ENCODE data around the gene FARS2. TPM values are rescaled to one million over a fixed set of nuclear protein-coding genes. Genes with fewer than 3 reads are reported as not detected.

Gene FARS2
- total and polyA plus RNA-seq, 2 experiments from 2014 or later, result 9.9 to 15.4 TPM

GRCh38 chr6:5736016-5736738, 474.9 kb downstream of the FARS2 start:
- no peak for DNase-seq (ENCODE audit: low spot score)
- Histone ChIP-seq H3K4me1 (ENCODE audit: insufficient read depth) (no peaks in the 10 kb centered on the region), H3K36me3 (replicated peaks; ENCODE audit: insufficient read depth, low read depth) (no peaks in the 10 kb centered on the region), H3K9me3 (ENCODE audit: low read depth) (no peaks in the 10 kb centered on the region), H4K20me1 (ENCODE audit: insufficient read depth, poor library complexity, severe bottlenecking) (no peaks in the 10 kb centered on the region), H2AFZ (no peak overlapping the region), H3K27ac (no peak overlapping the region), H3K4me3 (no peak overlapping the region), H3K9me2 (replicated peaks; ENCODE audit: insufficient read depth) (no peaks in the 10 kb centered on the region), H3K4me2 (no peak overlapping the region), H3K79me2 (no peaks in the 10 kb centered on the region), H3K27me3 (no peaks in the 10 kb centered on the region)
- TF ChIP-seq EZH2 (IDR thresholded peaks at IDR 0.05; ENCODE audit: borderline replicate concordance) (no peak), EZH2phosphoT487 (IDR thresholded peaks at IDR 0.05; ENCODE audit: low read depth, severe bottlenecking, unreplicated experiment) (no peak), CTCF (IDR thresholded peaks at IDR 0.05; ENCODE audit: poor library complexity) (no peak)
- WGBS (ENCODE audit: low lambda C conversion rate, missing lambda C conversion rate), result 65% methylated on average over 5 of the region's 5 CpGs

GRCh38 chr6:5737460-5737859, 476.1 kb downstream of the FARS2 start:
- Histone ChIP-seq H3K4me1 (ENCODE audit: insufficient read depth) (no peaks in the 10 kb centered on the region), H3K36me3 (replicated peaks; ENCODE audit: insufficient read depth, low read depth) (no peaks in the 10 kb centered on the region), H3K79me2 (no peaks in the 10 kb centered on the region), H4K20me1 (ENCODE audit: insufficient read depth, poor library complexity, severe bottlenecking) (no peaks in the 10 kb centered on the region), H2AFZ (no peak overlapping the region), H3K27me3 (no peaks in the 10 kb centered on the region), H3K9me3 (ENCODE audit: low read depth) (no peaks in the 10 kb centered on the region), H3K4me3 (no peak overlapping the region), H3K27ac (no peak overlapping the region), H3K4me2 (no peak overlapping the region), H3K9me2 (replicated peaks; ENCODE audit: insufficient read depth) (no peaks in the 10 kb centered on the region)
- no peak for TF ChIP-seq CTCF (IDR thresholded peaks at IDR 0.05; ENCODE audit: poor library complexity)
- TF ChIP-seq EZH2phosphoT487 (IDR thresholded peaks at IDR 0.05; ENCODE audit: low read depth, severe bottlenecking, unreplicated experiment), result no peak
- TF ChIP-seq EZH2 (IDR thresholded peaks at IDR 0.05; ENCODE audit: borderline replicate concordance), result no peak
- DNase-seq (ENCODE audit: low spot score), result no peak
- WGBS (ENCODE audit: low lambda C conversion rate, missing lambda C conversion rate), result 97% methylated on average over 4 of the region's 4 CpGs

- no peaks in the 10 kb centered on the region for H4K20me1 ChIP-seq (ENCODE audit: insufficient read depth, poor library complexity, severe bottlenecking)
- no peaks in the 10 kb centered on the region for H3K27me3 ChIP-seq
- no peak for DNase-seq (ENCODE audit: low spot score)
- H3K36me3 ChIP-seq (replicated peaks; ENCODE audit: insufficient read depth, low read depth), result no peaks in the 10 kb centered on the region
- no peaks in the 10 kb centered on the region for H3K4me1 ChIP-seq (ENCODE audit: insufficient read depth)
- H3K27ac ChIP-seq, result no peak overlapping the region
- TF ChIP-seq EZH2phosphoT487 (IDR thresholded peaks at IDR 0.05; ENCODE audit: low read depth, severe bottlenecking, unreplicated experiment) (no peak), EZH2 (IDR thresholded peaks at IDR 0.05; ENCODE audit: borderline replicate concordance) (no peak), CTCF (IDR thresholded peaks at IDR 0.05; ENCODE audit: poor library complexity) (no peak)
- no peaks in the 10 kb centered on the region for H3K9me3 ChIP-seq (ENCODE audit: low read depth)
- no peak overlapping the region for H3K4me3 ChIP-seq
- H2AFZ ChIP-seq, result no peak overlapping the region
- H3K79me2 ChIP-seq, result no peaks in the 10 kb centered on the region
- no peaks in the 10 kb centered on the region for H3K9me2 ChIP-seq (replicated peaks; ENCODE audit: insufficient read depth)
- WGBS (ENCODE audit: low lambda C conversion rate, missing lambda C conversion rate), result 91% methylated on average over 1 of the region's 1 CpG
- H3K4me2 ChIP-seq, result no peak overlapping the region
Observed at GRCh38 chr6:5738211-5738610, 476.9 kb downstream of the FARS2 start.

Measured in hepatocyte (in vitro differentiated cells).